Measurements from ENCODE around the gene MSX1. TPM values are rescaled to one million over a fixed set of nuclear protein-coding genes. Genes with fewer than 3 reads are reported as not detected.

Gene MSX1
- total and polyA plus RNA-seq, 2 of the 13 experiments (the other 11 are each of a cell fraction or from before 2014, with no cell fraction given) = 12.1 to 14.9 TPM

- CTCF ChIA-PET (ENCODE audit: low intra/inter-chr PET ratio, low total read pairs) = no interaction called here
- Histone ChIP-seq H4K20me1 (ENCODE audit: insufficient read depth, low read length) (no peaks in the 10 kb centered on the region), H3K27me3 (ENCODE audit: control insufficient read depth in 1 of 2, insufficient read depth in 2 of 2, low read length in 2 of 2) (no peaks in the 10 kb centered on the region), H2AFZ (ENCODE audit: low read length) (no peak overlapping the region), H3K4me1 (ENCODE audit: insufficient read depth, low read length) (peaks cover 62% of the 10 kb centered on the region), H3K9ac (ENCODE audit: insufficient read depth, low read depth, low read length) (no peak overlapping the region), H3K4me3 (replicated peaks in 1 of 3; ENCODE audit: insufficient read depth in 1 of 3, low read depth in 2 of 3, low read length in 3 of 3) (no peak overlapping the region), H3K4me2 (ENCODE audit: low read depth, low read length) (no peak overlapping the region), H3K9me3 (ENCODE audit: low read length) (peaks cover 8% of the 10 kb centered on the region), H3K36me3 (replicated peaks in 1 of 2; ENCODE audit: control insufficient read depth in 1 of 2, insufficient read depth in 2 of 2, low read length in 2 of 2) (no peaks in the 10 kb centered on the region), H3K79me2 (ENCODE audit: insufficient read depth, low read length) (no peaks in the 10 kb centered on the region), H3K27ac (ENCODE audit: extremely low read length, insufficient read depth, low read length) (no peak overlapping the region)
- TF ChIP-seq ZNF234 (CRISPR knock-in tag; conservative IDR thresholded peaks at IDR 0.05) = no peak
- no peak for TF ChIP-seq KLF11 (CRISPR knock-in tag; IDR thresholded peaks at IDR 0.05)
- no peak for TF ChIP-seq ZNF138 (CRISPR knock-in tag; IDR thresholded peaks at IDR 0.05; ENCODE audit: low read depth)
- TF ChIP-seq KLF6 (CRISPR knock-in tag; IDR thresholded peaks at IDR 0.05) = no peak
- no peak for TF ChIP-seq ZNF816 (CRISPR knock-in tag; IDR thresholded peaks at IDR 0.05; ENCODE audit: borderline replicate concordance)
- POLR2A ChIA-PET = no interaction called here
- intact Hi-C loops (cut with micrococcal nuclease; ENCODE audit: unreplicated experiment) = no loop called here
- in situ Hi-C loops (cut with HindIII; ENCODE audit: extremely low pct_ligation_motif_present, low pct_unique_long_range_greater_than_20kb) = no loop called here
- ATAC-seq = no peak
- no TSS peak for BruUV-seq (replicated peaks)
- WGBS (ENCODE audit: low lambda C conversion rate) = 85% methylated on average over 7 of the region's 7 CpGs
- DNase-seq (ENCODE audit: low spot score) = no peak
- FAIRE-seq = no peak
Observed at GRCh38 chr4:4825431-4825830, 34.0 kb upstream of the MSX1 start.

GRCh38 chr4:4829837-4830236 is 29.6 kb upstream of the MSX1 start:
- ChIA-PET POLR2A (no interaction called here), CTCF (ENCODE audit: low intra/inter-chr PET ratio, low total read pairs) (no interaction called here)
- TF ChIP-seq ARID3A (IDR thresholded peaks at IDR 0.05; ENCODE audit: low read depth, low read length) (no peak), ZNF629 (CRISPR knock-in tag; conservative IDR thresholded peaks at IDR 0.05) (peak; percentile 58; the same call in 1 of the 2 replicates)
- in situ Hi-C loops (cut with HindIII; ENCODE audit: extremely low pct_ligation_motif_present, low pct_unique_long_range_greater_than_20kb) (no loop called here), intact Hi-C loops (cut with micrococcal nuclease; ENCODE audit: unreplicated experiment) (no loop called here)
- no TSS peak for BruUV-seq (replicated peaks)
- Histone ChIP-seq H3K4me2 (ENCODE audit: low read depth, low read length) (no peak overlapping the region), H4K20me1 (ENCODE audit: insufficient read depth, low read length) (no peaks in the 10 kb centered on the region), H3K9ac (ENCODE audit: insufficient read depth, low read depth, low read length) (no peak overlapping the region), H3K27ac (ENCODE audit: extremely low read length, insufficient read depth, low read length) (no peak overlapping the region), H3K27me3 (ENCODE audit: control insufficient read depth in 1 of 2, insufficient read depth in 2 of 2, low read length in 2 of 2) (no peaks in the 10 kb centered on the region), H3K4me1 (ENCODE audit: insufficient read depth, low read length) (peaks cover 38% of the 10 kb centered on the region), H2AFZ (ENCODE audit: low read length) (no peak overlapping the region), H3K36me3 (replicated peaks in 1 of 2; ENCODE audit: control insufficient read depth in 1 of 2, insufficient read depth in 2 of 2, low read length in 2 of 2) (no peaks in the 10 kb centered on the region), H3K9me3 (ENCODE audit: low read length) (no peaks in the 10 kb centered on the region), H3K79me2 (ENCODE audit: insufficient read depth, low read length) (no peaks in the 10 kb centered on the region), H3K4me3 (replicated peaks in 1 of 3; ENCODE audit: insufficient read depth in 1 of 3, low read depth in 2 of 3, low read length in 3 of 3) (no peak overlapping the region)
- no peak for FAIRE-seq
- no peak for DNase-seq (ENCODE audit: low spot score)
- ATAC-seq = no peak
- WGBS (ENCODE audit: low lambda C conversion rate) = 42% methylated on average over 2 of the region's 2 CpGs
